ENCODE results near the gene USH1C. TPM values are rescaled to one million over a fixed set of nuclear protein-coding genes. Genes with fewer than 3 reads are reported as not detected.

Gene USH1C
- total and polyA plus RNA-seq, 4 donors = 0.10 to 0.55 (median 0.13) TPM

DNA sequence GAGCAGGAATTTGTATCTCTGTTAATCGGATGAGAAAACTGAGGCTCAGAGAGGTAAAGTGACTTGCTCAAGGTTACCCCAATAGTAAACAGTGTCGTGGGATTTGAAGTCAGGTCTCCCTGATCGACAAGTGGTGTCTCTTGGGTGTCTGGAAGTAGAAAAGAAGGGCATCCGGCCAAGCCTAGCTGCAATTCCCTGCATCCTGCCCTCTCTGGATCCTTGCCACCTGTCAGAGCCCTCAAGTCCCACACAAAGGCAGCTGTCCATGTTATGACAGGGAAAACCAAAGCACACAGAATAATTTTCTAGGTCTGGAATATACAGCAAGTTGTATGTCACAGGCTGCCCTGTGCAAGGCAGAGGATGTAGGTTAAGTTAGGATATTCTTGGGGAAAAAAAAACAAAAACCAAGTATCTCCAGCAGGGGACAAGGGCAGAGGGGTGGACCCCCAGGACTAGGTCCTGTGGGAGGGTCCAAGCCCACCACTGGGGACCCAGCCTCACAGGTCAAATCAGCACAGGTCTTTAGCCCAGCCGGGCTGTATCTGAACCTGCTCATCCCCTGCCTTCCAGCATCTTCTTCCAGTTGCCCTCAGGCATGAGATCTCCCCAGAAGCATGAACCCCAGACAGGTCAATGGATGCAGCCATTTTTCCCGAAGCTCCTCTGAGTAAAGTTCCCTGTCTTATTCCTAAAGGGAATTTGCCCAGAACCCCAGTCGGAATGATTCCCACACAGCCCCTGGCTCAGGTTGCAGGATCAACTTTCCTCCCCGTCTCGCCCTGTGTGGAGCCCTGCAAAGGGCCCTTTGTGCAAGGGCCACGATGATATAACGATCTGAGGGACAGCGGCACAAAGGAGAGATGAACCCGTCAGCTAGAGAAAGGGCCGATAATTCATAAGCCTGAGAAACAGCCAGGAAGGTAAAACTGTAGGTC is 15.0 kb downstream of the USH1C start:
- DNase-seq = peak; percentile 34 to 67 (median 35)
- no peak for ATAC-seq (ENCODE audit: insufficient read depth, low FRiP score)
- Histone ChIP-seq H3K36me3 (ENCODE audit: control insufficient read depth in 4 of 4, insufficient read depth in 4 of 4, low read length in 4 of 4) (no peaks in the 10 kb centered on the region), H3K9ac (ENCODE audit: insufficient read depth in 1 of 2, low read length in 2 of 2) (no peak overlapping the region), H3K4me3 (no peak overlapping the region), H3K27ac (ENCODE audit: low read depth in 1 of 2, low read length in 1 of 2) (no peak overlapping the region), H3K9me3 (ENCODE audit: control insufficient read depth in 4 of 4, insufficient read depth in 3 of 4, low read length in 3 of 4) (no peaks in the 10 kb centered on the region), H3K27me3 (ENCODE audit: control insufficient read depth in 3 of 3, insufficient read depth in 3 of 3, low read length in 2 of 3) (no peaks in the 10 kb centered on the region), H3K4me1 (ENCODE audit: control insufficient read depth in 5 of 5, insufficient read depth in 5 of 5, low read length in 5 of 5) (peaks cover 0 to 3% (median 0%) of the 10 kb centered on the region in 5 donors)
- 75 to 80% methylated on average over 14 of the region's 14 CpGs for WGBS, 2 donors
- TF ChIP-seq, protein P1, sequence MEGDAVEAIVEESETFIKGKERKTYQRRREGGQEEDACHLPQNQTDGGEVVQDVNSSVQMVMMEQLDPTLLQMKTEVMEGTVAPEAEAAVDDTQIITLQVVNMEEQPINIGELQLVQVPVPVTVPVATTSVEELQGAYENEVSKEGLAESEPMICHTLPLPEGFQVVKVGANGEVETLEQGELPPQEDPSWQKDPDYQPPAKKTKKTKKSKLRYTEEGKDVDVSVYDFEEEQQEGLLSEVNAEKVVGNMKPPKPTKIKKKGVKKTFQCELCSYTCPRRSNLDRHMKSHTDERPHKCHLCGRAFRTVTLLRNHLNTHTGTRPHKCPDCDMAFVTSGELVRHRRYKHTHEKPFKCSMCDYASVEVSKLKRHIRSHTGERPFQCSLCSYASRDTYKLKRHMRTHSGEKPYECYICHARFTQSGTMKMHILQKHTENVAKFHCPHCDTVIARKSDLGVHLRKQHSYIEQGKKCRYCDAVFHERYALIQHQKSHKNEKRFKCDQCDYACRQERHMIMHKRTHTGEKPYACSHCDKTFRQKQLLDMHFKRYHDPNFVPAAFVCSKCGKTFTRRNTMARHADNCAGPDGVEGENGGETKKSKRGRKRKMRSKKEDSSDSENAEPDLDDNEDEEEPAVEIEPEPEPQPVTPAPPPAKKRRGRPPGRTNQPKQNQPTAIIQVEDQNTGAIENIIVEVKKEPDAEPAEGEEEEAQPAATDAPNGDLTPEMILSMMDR (IDR thresholded peaks at IDR 0.05; ENCODE audit: control extremely low read depth, extremely low read depth) = no peak

DNA sequence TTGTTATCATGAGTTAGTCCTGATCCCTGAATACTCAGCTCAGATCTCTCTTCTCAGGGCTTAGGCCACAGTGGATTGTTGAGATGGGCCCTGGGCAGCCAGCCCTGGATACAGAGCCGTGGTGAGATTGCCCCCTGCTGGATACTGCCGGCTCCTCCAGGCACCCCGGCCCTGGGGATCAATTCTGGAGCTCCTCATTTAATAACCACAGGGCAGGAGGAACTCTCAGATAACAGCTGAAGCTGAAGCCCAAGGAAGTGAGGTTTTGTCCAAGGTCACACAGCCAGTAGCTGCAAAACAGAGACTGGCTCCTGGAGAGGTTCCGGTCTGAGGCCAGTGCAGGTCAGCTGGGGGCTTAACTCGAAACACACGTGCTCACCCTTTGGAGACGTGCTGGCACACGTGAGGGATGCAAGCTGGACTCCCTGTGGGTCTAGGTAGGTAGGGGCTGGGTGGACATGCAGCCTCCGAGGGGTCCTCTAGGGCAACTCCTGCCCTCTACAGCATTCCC is 16.0 kb downstream of the USH1C start:
- H3K9me3 ChIP-seq (ENCODE audit: control insufficient read depth in 4 of 4, insufficient read depth in 3 of 4, low read length in 3 of 4) = no peaks in the 10 kb centered on the region
- TF ChIP-seq, protein P1 (IDR thresholded peaks at IDR 0.05; ENCODE audit: control extremely low read depth, extremely low read depth) = peak; percentile 6
- no peak overlapping the region for H3K4me3 ChIP-seq
- ATAC-seq (ENCODE audit: insufficient read depth, low FRiP score) (no peak), DNase-seq (peak; percentile 36 to 58 (median 43))
- H3K9ac ChIP-seq (ENCODE audit: insufficient read depth in 1 of 2, low read length in 2 of 2) = no peak overlapping the region
- 53 to 56% methylated on average over 9 of the region's 9 CpGs for WGBS, 2 donors
- H3K4me1 ChIP-seq (ENCODE audit: control insufficient read depth in 5 of 5, insufficient read depth in 5 of 5, low read length in 5 of 5) = peaks cover 0 to 3% (median 0%) of the 10 kb centered on the region in 5 donors
- no peak overlapping the region for H3K27ac ChIP-seq (ENCODE audit: low read depth in 1 of 2, low read length in 1 of 2)
- H3K36me3 ChIP-seq (ENCODE audit: control insufficient read depth in 4 of 4, insufficient read depth in 4 of 4, low read length in 4 of 4) = no peaks in the 10 kb centered on the region
- no peaks in the 10 kb centered on the region for H3K27me3 ChIP-seq (ENCODE audit: control insufficient read depth in 3 of 3, insufficient read depth in 3 of 3, low read length in 2 of 3)

DNA sequence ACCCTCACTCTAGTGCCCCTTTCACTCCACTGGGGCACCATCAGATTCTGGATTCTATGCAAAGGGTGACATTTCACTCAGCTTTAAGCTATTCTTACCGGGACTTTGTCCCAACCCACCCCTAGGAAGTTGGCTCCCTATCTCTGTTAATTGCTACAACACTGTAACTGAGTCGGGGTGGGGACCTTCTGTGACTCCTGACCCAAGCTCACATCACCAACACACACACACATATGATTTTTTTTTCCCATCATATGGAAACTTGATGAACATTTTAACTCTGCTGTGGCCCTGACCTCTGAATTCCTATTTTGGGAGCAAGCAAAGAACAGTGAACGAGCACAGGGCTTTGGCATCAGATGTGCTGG is 16.6 kb downstream of the USH1C start:
- no peak overlapping the region for H3K27ac ChIP-seq (ENCODE audit: low read depth in 1 of 2, low read length in 1 of 2)
- WGBS, 2 donors = 78 to 90% methylated on average over 3 of the region's 3 CpGs

More for the DNA sequence above, 16.6 kb downstream of the USH1C start:
- TF ChIP-seq, protein P1 (IDR thresholded peaks at IDR 0.05; ENCODE audit: control extremely low read depth, extremely low read depth) = no peak
- Histone ChIP-seq H3K9me3 (ENCODE audit: control insufficient read depth in 4 of 4, insufficient read depth in 3 of 4, low read length in 3 of 4) (no peaks in the 10 kb centered on the region), H3K36me3 (ENCODE audit: control insufficient read depth in 4 of 4, insufficient read depth in 4 of 4, low read length in 4 of 4) (no peaks in the 10 kb centered on the region), H3K4me1 (ENCODE audit: control insufficient read depth in 5 of 5, insufficient read depth in 5 of 5, low read length in 5 of 5) (peaks cover 0 to 3% (median 0%) of the 10 kb centered on the region in 5 donors), H3K27me3 (ENCODE audit: control insufficient read depth in 3 of 3, insufficient read depth in 3 of 3, low read length in 2 of 3) (no peaks in the 10 kb centered on the region), H3K9ac (ENCODE audit: insufficient read depth in 1 of 2, low read length in 2 of 2) (no peak overlapping the region), H3K4me3 (no peak overlapping the region)
- no peak for ATAC-seq (ENCODE audit: insufficient read depth, low FRiP score)
- no peak for DNase-seq

All from lung (tissue), 12 donors.